ENCODE data around the gene RASGEF1C.
"Not testable (repeated sequence)": the region's sequence is repeated elsewhere in the genome, so short reads cannot be mapped to it uniquely, and the experiment has no call there.

RASGEF1C gene

DNA sequence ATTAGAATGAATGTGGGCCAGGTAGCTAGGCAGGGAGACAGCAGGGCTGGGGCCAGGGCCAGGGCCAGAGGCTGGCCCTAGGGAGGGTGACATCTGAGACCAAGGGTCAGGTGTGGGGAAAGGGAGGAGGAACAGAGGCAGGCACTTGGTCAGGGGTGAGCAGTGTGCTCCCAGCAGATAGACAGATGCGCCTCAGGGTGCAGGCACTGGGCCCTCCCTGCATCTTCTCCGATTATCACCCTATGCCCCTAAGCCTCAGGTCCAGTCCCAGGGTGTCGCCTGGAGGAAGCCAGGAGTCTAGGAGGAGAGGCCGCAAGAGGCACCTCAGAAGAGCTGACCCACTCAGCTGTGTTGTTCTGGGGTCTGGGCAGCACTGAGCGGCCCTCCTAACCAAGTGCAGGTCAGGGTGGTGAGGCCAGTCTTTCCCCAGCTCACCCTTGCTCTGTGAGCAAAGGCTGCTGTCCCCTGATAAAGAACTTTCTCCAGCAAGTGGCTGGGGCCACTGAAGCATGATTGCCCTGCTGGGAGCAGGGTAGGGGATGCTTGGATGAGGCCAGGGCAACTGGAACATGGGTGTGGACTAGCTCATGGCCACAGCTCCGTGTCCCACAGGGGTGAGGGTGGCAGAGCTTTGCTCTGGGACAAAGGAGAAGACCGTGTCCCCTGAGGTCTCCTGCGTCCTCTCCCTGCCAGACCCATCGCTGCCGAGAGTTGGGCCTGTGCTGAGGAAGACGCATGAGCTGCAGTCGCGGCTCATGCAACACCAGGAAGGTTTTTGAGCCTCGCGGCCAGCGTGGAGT is 2.1 kb upstream of the RASGEF1C start:
- no peak for DNase-seq

DNA sequence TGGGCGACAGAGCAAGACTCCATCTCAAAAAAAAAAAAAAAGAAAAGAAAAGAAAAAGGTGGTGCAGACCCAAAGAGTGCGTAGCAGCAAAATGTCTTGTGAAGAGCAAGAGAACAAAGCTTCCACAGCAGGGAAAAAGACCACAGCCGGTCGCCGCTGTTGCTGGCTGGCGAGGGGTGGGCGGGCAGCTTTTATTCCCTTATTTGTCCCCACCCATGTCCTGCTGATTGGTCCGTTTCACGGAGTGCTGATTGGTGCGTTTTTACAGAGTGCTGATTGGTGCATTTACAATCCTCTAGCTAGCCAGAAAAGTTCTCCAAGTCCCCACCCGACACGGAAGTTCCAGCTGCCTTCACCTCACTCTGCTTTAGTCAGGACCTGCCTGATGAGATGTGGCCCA is 1.1 kb upstream of the RASGEF1C start:
- not testable (repeated sequence) for DNase-seq

DNA sequence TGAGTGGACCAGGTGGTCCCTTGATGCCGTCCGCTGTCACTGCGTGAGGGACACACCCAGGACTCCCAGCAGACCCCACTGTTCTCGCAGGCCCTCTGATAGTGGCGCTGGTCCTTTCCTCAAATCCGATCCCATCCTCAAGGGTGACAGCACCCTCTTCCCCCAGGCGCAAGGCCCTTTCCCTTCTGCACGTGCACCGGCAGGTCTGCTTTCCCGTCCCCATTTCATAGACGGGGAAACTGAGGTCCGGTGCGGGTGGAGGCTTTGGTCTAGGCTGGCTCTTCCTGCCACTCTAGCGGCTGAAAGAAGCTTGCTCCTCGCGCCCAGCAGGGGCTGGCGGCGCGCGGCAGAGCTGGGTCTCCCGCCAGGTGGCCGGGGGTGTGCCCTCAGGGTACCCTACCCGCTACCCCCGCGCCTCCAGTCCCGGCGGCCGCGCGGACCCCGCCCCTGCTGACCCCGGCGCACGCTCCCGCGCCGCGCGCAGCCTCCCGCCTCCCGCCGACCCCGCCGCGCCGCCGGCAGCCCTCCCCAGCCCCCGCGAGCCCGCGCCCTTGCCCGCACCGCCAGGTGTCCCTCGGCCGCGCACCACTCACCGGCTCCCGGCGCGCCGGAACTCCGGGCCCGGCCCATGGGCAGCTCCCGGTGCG is 453 bp downstream of the RASGEF1C start:
- DNase-seq = no peak

DNA sequence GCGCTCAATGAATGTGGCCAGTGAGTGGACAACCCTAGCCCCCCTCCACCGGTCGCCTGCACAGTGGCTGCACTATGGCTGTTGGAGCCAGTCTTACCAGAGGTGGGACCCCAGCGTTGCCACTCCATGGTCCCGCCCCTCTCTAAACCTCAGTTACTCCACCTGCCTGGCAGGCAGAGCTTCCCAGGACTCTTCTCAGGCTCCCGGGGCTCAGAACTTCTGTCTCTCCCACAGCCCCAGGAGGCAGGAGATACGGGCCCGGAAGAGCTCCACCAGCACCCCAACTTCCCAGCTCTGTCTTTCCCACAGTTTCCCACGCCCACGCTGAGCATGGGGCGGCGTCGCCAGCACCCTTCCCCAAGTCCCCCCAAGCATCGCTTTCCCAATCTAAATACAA is 975 bp downstream of the RASGEF1C start:
- DNase-seq = no peak

DNA sequence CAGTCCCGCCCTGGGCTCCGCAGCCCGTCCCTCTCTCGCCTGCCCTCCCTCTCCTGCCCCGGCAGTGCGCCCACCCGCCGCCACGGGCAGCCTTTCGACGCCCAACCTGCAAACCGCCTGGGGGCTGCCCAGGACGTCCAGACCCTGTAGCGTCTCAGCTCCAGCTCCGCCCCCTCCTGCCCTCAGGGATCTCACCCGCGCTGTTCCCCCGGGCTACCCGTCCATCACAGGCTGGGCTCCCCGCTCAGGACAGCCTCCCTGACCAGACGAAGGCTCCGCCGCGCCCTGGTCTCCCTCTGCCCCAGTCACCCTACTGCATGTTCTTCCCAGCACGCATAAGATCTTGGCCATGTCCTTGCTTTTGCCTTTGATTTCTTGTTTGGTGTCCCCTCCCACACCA is 1.4 kb downstream of the RASGEF1C start:
- DNase-seq = no peak

DNA sequence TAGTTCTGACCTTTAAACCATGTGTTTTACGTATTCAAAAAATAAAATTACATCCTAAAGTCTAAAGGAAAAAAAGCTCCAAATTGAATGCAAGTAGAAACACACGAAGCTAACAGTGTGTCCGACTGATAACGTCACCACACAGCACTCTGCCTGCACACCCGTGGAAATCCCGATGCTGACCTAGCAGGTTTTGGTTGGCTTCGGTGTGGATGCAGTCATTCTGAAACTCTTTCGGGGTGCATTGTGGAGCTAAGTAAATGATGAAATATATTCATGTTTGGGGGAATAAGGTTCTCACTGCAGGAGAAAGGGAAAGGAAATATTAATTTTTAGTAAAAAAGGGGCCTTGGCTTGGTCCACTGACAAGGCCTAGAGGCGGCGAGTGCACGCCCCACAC is 2.0 kb downstream of the RASGEF1C start:
- DNase-seq = no peak

DNA sequence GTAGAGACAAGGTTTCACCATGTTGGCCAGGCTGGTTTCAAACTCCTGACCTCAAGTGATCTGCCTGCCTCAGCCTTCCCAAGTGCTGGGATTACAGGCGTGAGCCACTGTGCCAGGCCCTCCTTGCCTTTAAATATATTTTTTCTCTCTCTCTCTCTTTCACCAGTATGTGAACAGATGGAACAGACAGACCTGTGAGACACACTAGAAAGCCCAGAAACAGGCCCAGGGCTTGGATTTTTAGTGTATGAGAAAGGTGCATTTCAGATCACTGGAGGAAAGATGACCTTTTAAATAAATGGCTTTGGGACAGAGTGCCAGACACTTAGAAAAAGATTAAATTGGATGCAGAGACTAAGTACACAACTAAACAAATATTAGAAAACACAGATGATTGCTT is 3.1 kb downstream of the RASGEF1C start:
- DNase-seq = no peak

DNA sequence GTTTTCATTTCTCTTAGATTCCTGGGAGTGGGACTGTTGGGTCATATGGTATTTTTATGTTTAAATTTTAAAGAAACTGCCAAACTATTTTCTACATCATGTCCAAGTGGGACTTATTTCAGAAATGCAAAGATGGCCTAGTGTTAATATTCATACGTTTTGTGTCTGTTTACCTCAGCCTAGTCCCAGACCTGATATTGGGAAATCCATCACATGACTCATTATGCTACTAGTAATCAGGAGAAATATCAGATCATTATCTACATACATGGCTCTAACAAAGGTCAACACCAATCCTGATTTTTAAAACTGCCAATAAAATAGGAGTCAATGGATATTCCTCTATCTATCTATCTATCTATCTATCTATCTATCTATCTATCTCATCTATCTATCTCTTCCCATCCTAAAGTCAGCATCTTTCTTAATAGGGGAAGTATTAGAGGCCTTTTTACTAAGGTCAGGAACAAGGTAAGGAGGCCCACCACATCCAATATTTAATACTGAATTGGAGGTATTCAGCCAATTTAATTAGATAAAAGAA is 4.7 kb downstream of the RASGEF1C start:
- no peak for DNase-seq

DNA sequence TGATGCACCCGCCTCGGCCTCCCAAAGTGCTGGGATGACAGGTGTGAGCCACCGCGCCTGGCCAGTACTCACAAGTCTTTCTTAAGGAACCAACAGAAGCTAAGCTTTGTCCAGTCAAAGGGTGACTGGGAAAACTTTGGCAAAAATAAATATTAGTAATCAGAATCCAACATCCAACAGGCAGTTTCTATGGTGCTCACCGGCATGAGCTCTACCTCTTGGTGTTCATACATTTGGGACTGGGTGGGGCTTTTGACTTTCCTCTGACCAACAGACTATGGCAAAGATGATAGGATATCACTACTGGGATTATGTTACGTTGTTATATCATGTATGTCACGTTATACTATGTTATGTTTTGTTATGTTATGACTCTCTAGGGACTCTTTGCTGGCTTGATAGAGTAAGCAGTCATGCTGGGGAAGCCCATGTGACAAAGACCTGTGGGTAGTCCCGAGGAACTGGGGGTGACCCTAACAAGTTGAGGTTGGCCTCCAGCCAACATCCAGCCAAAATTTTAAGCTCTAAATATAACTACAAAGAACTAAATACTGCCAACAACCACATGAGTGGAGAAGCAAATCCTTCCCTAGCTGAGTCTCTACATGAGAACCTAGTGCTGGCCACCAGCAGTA is 6.0 kb downstream of the RASGEF1C start:
- no peak for DNase-seq

DNA sequence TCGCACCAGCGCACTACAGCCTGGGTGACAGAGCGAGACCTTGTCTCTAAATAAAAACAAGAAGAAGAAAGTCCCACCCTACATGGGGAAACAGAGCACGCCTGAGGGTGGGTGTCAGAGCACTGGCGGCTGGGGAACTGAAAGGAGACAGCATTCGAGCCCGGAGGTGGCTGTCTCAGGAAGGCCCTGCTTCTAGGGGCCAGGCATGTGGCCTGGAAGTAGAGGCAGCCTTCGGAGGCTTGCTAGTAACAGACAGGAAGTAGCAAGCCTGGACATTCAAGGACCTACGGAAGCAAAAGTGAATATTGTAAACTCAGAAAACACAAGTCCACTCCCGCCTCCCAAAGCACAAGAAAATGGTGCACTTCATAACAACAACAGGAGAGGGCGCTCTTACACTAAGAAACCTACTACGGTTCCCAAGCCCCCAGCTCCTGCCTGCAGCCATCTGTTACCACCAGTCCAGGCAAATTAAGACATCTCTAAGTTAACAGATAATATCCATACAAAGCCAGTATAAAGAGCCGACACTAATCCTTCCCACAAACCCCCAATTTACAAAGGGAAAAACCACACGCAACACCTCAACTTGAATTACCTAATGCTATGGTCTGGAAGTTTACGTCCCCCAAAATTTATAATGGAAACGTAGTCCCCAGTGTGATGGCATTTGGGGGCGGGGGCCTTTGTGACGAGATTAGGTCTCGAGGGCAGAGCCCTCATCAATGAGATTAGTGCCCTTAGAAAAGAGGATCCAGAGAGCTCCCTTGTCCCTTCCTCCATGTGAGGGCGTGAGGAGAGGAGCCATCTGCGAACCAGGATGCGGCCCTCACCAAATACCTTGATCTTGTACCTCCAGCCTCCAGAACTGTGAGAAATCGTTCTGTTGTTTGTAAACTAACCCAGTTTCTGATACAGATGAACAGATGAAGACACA is 7.7 kb downstream of the RASGEF1C start:
- no peak for DNase-seq

DNA sequence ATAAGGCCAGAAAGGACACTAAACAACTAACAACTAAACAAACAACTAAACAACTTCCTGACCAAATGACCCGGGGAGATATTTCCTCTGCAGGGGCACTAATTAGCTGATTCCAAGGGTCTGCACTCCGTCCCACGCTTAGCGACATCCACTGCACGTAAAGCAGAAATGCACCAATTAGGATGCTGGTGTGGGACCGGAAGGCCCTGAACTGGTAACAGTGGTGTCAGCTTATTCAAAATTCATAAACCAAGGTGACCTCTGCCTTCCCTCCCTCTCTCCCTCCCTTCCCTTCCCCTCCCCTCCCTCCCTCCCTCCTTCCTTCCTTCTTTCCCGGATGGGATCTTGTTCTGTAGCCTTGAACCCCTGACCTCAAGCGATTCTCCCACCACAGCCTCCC is 9.6 kb downstream of the RASGEF1C start:
- no peak for DNase-seq

DNA sequence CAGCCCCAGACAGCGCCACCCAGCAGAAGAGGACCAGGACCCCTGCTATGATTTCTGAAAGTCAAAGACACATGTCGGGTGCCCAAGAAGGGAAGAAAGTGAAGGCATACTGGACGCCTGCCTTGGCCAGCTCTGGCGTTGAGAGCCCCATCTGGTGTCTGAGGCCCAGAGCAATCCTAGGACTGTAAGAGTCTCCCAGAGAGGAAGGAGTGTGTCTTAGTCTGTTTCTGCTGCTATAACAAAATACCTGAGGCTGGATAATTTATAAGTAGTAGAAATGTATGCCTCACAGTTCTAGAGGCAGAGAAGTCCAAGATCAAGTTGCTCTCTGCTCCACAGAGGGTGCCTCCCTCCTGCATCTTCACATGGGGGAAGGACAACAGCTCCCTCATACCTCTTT is 10.8 kb downstream of the RASGEF1C start:
- no peak for DNase-seq

DNA sequence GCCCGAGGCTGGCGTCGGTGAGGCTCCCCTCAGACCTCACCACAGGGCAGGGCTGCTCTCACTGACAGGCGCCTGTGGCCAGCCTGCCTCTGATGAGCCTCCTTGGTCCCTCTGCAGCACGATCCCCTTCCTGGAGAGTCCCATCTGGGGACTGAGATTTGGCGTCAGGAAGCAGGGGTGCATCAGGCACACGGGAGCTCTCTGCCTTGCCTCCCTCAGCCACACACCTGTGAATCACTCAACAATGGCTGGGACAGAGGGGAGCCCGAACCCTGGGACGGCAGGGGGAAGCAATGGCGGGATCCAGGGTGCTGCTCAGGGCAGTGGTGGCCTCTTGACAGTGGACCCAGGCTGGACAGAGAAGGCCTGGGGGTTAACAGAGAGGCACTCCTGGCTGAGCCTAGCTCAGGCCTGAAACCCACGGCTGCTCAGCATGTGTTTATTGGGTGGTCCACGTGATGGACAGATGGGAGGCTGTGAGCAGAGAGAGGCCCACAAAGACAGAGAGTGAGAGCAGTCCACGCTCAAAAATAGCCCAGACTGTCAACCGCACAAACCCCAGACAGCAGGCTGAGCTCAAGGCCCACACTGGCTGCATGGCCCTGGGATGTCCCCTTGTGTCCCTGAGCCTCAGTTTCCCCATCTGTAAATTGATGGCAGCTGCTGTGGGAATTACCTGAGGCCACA is 11.9 kb downstream of the RASGEF1C start:
- DNase-seq = no peak

DNA sequence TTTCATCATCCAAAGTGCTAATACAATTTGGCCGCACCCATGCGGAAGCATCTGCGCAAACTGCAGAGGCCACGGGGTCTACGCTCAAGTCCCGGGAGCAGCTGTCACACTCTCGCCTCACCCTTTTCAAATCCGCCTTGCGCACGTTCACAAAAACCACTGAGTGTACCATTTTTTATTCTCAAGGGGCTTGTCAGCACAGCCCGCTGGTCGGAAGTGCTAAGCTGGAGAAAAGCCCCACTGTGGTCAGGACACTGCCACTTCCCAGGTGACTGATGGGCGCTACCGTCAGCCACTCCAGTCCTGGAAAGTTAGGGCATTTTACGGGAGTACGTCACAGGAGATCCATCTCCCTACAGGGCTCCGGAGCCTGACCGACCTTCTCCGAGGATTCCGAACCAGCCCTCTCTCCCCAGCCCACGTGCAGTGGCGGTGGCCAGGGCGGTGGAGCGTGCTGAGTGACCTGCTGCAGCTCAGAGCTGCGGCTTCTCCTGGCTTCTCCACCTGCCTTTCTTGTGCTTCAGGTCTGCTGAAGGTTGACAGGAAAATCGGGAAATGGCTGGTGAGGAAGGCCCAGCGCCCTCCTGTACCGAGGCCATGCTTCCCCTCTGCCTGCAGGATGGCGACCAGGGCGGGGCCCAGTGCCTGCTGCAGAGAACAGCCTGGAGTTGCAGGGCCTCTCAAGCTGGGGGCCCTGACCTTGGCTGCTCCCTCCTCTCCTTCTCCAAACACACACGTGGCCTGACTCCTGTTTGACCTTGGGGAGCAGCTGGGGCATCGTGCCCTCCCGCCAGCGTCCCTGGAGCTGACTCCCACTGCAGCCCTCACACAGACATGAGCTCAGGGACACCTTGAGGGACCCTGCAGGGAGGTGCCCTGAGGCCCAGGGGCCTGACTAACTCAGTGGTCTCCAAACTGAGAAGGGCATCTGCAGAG is 14.3 kb downstream of the RASGEF1C start:
- DNase-seq = no peak

DNA sequence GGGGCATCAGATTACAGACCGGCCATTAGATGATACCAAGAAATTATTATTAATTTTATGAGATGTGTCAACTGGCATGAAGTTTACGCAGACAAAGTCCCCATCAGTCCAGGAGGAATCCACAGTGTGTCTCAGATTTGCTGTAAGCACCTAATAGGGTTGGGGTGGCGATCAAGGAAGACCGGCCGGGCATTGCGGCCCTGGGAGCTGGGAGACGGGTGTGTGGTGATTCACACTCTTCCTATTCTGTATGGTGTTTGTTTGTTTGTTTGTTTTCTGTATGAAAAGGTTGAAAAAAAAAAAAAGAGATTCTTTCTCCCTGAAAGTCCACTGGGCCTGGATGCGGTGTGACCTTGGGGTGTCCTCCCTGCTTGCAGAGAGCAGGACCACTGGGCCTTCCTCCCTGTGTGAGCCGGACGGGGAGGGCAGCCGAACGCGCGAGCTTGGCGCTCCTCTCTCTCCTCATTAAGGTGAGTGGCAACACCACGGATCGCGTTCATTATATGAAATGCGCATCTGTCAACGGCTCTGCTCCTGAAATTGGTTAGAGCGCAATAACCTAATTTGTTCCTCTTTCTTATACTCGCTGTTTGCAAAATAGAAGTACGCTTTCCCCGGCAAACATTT is 15.1 kb downstream of the RASGEF1C start:
- no peak for DNase-seq

DNA sequence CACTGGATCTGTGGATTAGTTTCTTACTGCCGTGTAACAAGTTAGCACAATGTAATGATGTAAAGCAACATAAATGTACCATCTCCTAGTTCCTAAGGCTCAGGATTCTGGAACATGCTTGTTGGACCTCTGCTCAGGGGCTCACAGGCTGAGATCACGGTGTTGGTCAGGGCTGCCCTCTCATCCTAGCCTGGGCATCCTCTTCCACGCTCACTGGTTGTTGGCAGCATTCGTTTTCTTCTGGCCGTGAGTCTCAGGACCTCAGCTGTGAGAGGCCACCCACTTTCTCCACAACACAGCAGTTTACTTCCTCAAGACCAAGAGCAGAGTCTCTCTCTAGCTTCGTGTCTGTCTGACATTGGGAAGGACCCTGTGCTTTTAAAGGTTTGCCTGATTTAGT is 17.3 kb downstream of the RASGEF1C start:
- DNase-seq = no peak

DNA sequence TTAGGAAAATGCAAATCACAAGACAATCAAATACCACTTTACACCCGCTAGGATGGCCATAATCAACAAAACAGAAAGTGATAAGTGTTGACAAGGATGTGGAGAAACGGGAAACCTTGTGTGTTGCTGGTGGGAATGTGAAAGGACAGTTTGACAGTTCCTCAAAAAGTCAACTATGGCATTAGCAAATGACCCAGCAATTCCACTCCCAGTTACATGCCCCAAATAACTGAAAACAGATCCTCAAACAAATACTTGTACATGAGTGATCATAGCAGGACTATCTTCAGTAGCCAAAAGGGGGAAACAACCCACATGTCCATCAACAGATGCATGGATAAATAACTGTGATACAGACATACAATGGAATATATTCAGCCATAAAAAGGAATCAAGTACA is 21.2 kb downstream of the RASGEF1C start:
- DNase-seq = no peak

DNA sequence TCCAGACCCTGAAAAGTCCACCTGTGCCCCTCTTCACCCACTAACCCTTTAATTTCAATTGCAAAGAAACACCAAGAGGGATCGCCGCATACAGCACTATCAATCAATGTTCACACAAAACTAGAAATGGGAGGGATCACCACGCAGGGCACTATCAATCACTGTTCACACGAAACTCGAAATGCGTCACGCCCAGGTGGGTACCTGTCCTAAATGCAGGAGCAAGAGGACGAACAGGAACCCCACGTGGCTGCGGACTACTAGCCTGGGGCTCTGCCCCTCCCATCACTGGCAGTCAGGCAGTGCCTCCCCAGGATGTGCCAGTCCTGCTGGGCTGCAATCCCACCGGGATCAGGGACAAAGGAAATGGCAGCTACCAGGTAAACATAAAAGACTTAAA is 28.2 kb downstream of the RASGEF1C start:
- DNase-seq = no peak

DNA sequence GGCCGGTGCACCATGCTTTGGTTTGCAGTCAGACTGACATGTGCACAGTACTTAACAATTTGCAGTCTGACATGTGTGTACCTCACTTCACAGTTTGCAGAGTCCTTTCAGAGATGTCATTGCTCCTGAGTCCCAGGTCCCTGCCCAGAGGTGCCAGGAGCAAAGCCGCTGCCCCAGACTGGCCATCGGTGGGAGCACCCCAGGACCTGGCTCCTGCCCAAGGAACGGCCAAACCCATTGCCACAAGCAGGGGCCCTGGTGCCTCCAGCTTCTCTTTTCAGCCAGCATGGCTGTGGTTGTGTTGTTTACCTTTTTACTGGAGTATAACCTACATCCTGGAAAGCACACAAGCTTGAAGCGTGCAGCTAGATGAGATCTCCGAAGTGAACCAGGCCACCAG is 28.6 kb downstream of the RASGEF1C start:
- no peak for DNase-seq

Data from DMS79 (cell line).